Measurements from ENCODE around the gene BCKDHB.

- no peak for TF ChIP-seq FOXP4 (CRISPR knock-in tag; IDR thresholded peaks at IDR 0.05)
- TF ChIP-seq HMGXB4 (CRISPR knock-in tag; IDR thresholded peaks at IDR 0.05) = no peak
- no peak for TF ChIP-seq CTCF (IDR thresholded peaks at IDR 0.05)
- TF ChIP-seq USF2 (CRISPR knock-in tag; IDR thresholded peaks at IDR 0.05) = no peak
- TF ChIP-seq ESRRA (CRISPR knock-in tag; IDR thresholded peaks at IDR 0.05; ENCODE audit: borderline replicate concordance) = no peak
- no peak for TF ChIP-seq MAX (CRISPR knock-in tag; IDR thresholded peaks at IDR 0.05)
These were observed 103.0 kb downstream of the BCKDHB start for GRCh38 chr6:80209430-80209829.

All from WTC11 (cell line).